OCI-M1 (cell line): ENCODE measurements around the gene DNM3.

Experiments used
- DNase-seq: peaks from one replicate; lab custom pipeline; 2025; lab: John Stamatoyannopoulos, UW

The DNM3 gene

DNA sequence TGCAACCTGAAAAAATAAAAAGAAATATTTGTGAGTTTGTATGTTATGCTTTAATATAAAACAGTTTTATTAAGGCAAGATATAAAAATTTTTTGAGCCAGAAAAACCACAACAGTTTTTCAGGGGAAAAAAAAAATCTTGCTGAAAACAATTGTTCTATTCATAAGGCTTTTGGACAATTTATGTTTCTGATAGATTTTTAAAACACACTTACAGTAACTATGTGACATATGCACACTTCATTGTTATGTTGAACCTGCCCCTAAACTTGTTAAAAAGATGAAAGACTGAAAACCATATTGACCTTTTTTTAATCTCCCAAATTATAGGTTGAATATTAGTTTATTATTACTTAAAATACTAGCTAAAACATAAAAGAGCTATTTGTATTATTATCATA lies 299.3 kb downstream of the DNM3 start:
- no peak for DNase-seq

DNA sequence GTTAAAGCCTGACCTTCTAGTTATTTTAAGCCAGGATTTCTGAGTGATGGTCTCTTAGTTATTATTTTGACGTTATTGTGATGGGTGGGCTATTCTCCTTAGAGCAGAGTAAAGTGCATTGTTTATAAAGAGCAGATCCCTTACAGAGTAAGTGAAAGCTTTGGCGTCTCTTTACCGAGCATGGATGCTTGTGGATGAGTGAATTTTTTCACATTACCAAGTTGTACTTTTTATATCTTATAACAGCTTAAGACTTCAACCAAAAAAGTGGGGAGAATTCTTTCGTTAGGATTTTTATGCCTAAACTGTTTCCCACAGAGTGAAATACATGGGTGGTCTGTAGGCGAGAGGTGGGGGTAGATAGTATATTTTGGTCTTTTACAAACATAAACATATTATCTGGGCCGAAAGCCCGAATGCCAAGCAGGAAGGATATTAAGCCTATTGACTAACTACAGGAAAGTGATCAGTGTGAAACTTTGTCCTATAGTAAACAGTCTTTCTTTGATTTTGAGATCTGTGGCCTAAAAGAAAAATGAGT lies 300.1 kb downstream of the DNM3 start:
- no peak for DNase-seq

DNA sequence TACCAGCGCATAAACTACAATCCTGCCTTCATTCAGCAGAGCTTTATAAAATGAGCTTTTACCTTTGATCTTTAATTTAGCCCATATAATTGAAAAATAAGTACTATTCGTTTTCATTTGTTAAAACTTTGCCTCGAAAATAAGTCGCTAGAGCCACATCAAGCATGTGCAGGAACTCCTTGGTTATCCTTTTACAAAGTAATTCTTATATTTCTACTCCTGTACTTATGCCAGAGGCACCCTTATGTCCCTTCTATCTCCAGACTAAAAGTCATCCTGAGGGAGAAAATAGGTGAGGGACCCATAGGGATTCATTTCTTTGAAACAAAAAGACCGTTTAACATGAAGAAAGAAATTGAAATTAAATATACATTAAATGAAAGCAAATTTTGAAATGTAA lies 301.0 kb downstream of the DNM3 start:
- DNase-seq: peak; percentile 28

DNA sequence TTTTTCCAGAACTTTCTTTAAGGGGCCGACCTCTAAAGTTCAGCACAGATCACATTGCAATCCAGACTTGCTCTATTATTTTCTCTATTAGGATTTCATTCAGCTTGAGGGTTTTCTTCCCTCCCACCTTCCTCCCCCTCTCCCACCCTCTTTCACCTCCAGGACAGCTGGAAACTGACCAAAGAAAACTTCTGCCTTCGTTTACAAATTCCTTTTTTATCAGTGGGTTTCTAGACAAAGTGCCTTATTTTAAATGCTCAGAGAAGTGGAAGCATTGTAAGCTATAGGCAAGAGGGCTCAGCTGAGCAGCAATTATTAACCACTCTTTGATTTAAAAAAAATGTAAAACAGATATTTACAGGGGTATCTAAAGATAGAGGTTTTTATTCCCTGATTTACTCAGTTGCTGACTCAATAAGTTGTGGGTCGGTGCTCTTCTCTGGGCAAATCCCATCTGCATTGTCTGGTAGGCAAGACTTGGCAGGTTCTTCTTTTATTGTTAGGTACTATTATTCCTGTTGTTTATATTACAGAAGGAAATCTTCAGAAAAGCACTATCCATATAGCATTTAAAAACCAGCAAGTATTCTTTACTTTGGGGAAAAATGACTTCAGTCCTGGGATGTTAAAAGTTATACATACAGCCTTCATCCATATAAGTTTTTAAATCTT lies 302.2 kb downstream of the DNM3 start:
- no peak for DNase-seq

DNA sequence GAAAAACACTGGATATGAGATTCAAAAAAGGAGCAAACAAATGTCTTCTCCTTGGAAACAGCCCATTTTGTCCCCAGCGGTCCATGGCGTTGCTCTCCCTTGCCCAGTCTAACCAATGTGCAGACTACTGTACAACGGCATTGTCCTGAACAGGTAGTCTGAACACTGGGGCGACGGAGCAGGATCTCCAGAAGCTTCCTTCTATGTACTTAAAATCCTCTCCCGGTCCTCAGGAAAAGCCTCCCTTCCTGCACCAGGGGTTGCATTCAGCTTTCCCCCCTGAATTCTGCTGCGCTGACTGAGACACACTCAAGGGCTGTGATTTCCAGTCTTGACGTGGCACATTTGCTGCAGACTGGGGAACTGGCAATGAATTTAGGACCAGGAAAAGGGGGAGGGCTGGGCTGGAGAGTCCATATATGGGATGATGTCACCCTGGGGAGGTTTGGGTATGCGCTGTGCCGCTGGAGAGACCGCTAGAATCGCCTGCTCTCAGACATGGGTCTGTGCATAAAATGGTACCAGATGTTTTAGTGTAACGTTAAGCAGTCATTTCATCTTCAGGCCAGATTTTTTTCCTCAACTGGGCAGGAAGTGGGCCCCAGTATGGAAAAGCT lies 303.3 kb downstream of the DNM3 start:
- DNase-seq: no peak

DNA sequence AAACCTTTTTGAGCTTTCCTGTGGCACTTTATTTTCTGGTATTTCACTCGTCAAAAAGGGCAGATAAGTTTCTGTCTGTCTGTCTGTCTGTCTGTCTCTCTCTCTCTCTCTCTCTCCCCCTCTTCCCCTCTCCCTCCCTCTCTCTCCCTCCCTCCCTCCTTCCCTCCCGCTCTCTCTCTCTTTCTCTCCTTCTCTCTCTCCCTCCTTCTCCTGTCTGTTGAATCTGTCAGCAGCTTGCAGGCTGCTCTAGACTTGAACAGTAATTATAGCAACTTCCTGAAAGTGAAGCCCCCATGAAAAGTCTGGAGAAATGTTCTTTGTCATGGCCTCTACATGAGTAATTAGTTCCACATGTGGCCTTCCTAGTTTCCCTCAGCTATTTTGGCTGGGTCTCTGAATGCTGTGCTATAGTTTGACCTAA lies 303.9 kb downstream of the DNM3 start:
- no peak for DNase-seq

DNA sequence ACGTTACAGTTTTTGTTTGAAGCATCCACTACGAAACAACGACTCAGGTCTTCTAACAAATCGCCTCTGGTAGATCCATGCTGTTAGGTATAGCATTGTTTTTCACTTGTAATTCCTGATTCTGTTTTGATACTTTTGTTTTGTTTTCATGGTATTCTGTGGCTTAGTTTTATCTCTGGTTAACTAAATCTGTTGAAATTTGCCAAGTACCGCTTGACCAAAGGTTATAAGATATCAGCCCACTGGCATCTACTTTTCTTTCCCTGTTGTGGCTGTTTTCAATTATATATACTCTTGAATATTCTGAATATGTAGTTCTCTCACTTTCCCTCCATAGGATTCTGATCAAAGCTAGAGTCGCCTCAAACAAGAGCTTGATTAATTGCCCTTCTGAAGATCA lies 304.4 kb downstream of the DNM3 start:
- no peak for DNase-seq

DNA sequence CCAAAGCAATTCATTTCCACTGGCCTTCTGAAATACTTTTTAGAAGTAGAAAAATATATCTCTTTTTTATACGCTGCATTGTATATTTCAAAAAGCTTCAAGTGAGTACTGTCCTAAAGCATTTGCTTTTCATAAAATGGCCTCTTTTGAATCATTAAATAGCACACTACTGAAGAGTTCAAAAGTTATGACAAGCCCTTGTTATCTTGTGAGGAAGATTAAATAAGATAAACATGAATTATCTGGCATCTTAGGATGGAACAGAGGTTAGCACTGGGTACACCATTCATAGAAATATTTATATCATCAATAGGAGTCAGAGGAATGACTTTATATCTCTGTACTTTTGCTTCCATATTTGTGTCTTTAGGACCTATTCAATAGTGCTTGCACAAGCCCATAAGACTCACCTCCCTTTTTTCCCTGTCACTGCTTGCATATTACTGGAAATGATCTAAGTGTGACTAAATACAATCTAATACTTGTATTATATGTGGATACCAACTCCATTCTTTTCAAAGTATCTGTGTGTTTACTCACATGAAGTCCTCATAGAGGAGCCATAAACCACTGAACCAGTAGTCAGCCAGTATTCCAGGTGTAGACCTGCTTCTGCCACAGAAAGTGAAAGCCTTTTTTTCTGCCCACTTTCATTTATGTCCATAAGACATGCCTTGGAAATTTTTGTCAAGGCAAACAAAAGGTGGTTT lies 305.0 kb downstream of the DNM3 start:
- peak; percentile 14 for DNase-seq

DNA sequence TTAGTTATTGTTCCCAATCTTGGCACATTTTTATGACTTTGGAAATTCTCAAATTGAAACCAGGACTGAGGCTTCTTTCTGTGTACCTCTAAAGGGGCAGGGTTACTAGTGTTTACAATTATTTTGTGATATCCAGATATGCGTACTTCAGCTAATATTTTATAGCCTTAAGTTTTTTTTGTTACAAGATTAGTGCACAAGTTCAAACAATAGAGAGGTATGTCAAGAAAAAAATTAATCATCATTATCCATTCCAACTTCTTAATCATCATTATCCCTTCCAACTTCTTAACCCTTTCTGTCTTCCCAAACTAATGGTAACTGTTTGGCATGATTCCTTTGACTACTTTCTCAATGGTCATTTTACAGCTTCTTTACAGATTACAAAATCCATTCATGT lies 306.2 kb downstream of the DNM3 start:
- DNase-seq: no peak

DNA sequence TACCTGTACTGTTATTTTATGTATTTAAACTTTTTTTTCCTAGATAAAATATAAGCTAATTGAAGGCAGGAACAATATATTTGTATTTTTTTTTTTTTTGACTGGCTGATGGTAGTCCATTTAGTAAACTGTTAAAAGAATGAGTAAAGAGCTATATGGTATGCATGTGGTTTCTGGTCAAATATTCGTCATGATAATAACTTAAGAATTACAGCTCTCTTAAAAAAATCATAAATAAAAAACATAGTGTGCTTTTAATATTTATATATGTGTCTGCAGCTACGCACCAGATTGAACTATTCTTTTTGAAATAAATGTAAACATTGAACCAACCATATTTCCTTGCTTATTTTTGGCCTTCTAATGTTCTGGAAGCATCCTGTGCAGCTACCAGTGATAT lies 306.9 kb downstream of the DNM3 start:
- DNase-seq: no peak

DNA sequence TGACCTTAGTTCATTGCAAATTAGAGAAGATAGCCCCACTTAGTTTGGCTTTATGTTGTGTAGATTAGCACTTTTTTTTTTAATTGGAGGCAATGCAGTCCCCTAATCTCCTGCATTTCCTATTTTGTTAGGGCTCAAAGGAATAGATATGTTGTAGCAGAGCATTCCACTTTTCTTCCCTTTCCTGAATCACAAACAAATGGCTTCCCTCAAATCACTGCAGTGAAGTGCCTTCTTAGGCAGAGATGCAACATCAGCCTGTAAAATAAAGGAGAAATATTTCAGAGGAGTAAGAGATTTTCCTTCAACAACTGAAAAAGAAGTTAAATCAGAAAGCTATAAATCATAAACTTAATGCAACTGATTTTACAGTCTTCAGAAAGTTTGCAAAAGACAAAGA lies 307.4 kb downstream of the DNM3 start:
- no peak for DNase-seq

DNA sequence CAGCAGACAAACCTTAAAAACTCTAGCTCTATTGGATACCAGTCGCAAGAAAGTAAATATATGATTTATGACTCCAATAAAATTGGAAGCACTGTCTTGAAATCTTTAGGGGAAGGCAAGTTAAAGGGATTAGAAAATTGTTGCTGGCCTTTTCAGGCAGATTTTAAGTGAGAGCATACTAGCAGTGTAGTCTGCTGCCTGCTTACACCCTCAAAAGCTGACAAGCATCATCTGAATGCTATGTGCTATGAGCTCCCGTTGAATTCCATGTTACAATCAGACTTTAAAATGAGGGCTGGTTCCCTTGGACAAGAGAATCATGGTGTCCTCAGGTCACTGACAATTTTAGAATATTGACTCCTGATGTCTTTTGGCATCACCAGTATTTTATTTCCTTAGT lies 308.0 kb downstream of the DNM3 start:
- no peak for DNase-seq

DNA sequence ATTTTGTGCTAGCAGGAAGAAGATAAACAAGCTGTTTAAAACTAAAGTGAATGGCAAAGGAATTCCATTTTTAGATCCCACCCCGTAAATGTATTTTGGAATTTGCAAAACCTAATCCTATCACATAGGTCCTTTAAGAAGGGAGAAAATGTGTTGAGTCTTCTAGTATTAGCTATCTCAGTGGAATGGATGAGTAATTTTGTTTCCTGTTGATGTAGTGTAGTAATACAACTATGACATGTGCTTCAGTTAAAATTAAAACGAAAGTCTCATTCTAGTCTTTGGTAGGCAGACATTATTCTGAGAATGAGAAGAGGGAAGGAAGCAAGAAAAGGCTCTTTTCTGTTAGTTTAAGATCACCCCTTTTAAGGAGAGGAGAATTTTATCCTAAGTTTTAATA lies 313.3 kb downstream of the DNM3 start:
- peak; percentile 60 for DNase-seq

DNA sequence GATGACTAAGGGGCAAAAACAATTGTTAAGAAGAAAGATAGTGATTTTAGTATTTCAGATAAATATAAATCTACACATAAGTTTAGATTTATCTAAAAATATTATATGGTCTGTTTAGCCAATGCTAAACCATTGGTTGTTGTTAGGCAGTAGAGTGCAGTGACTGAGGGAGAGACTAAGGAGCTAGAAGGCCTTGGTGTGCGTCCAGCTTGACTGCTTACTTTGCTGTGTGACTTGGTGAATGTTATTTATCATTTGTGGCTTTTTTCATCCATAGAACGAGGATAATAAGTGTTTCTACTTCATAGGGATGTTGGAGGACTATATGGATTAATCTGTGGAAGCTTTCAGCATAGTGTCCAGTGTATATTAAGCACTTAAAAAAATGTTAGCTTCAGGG lies 314.5 kb downstream of the DNM3 start:
- DNase-seq: no peak

DNA sequence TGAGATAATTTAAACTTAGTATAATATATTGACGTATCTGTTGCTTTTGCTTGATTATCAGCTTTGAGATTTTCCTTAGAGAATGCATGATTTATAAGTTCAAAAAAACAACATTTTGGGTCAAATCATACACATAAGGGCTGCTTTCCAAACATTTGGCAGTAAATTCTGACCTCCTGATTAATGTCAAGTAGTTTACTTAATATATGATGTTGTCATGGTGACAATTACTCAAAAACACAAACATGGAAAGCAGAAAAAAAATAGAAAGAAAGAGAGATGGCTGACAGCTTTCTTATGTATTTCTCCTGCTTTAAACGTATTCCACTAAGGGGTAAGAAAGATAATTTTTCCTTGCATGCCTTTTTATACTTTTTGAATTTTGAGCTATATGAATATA lies 320.9 kb downstream of the DNM3 start:
- DNase-seq: no peak

DNA sequence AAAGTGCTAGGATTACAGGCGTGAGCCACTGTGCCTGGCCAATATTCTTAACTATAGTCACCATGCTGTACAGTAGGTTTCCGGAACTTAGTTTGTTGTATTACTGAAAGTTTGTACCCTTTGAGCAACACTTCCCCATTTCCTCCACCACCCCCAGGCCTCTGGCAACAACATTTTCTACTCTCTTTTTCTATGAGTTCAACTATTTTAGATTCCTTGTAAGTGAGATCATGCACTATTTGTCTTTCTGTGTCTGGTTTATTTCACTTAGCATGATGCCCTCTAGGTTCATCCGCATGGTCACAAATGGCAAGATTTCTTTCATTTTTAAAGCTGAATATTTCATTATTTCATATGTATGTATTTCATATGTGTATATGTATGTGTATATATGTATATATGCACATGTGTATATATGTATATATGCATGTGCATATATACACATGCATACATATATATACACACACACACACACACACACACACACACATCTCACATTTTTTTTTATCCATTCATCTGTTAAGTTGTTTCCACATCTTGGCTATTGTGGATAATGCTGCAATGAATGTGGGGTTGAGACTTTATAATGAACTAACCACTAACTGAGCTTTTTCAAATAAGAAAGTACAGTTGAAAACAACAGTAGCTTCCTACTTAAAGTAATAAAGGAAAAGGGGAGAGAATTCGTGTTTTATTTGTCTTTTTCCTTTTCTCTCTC lies 322.4 kb downstream of the DNM3 start:
- no peak for DNase-seq

DNA sequence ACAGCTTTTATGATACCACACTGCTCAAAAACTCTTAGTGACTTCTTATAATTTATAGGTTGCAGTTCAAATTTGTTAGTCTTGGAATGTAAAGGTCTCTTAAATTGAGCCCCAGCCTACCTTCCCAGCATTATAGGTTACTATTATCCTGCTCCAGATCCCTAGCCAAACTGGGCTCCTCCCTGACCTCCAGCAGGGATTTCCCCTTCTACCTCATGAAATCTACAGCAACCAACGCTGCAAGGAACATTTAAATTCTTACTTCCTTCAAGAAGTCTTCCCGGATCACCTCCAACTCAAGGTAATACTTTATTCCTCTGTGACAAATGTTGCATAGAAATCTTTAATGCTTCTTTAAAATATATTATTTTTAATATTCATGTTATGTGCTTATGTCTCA lies 324.1 kb downstream of the DNM3 start:
- no peak for DNase-seq

DNA sequence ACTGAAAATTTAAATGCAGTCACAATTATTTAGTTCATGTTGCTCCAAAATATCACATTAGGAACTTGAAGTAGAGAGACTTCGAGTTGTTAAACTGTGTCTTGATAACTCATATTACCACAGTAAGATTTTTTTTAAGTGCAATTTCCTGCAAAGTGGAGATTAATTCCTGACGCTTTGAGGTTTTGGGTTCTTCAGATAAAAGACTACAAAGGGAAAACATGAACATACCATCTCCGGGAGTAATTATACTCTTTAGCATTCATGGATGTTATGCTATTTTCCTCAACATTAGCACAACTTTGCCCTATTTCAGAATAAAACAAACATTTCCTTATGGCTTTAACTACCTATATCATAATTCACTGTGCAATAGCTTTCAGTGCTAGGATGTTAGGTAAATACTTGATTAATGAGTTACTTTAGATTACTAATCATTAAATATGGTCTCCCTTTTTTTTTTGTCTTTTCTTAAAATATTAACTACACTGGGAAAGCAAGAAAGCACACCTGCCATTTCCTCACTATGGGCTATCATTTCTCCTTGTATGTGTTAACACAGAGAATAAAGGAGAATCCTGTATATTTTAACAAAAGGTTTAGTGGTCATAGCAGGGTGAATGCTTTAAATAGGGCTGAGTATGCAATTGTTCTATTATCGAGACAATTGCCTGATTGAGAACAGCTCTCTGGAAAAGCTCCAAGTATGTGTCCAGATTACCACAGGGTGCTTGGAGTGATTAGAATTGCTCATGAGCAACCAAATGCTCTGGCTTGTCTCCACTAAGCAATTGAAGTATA lies 326.7 kb downstream of the DNM3 start:
- DNase-seq: peak; percentile 44

DNA sequence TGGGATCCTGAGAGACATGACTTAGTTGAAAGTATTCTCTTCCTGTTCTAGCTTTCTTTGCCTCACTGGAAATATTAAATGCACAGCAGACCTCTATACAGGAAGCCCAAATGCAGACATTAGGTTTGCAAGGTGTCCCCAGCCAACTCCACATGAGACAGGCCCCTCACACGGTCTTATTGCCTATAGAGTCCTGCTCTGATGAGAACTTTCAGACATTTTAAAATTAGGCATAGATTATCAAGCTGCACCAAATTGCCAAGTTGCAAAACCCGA lies 327.2 kb downstream of the DNM3 start:
- DNase-seq: no peak

DNA sequence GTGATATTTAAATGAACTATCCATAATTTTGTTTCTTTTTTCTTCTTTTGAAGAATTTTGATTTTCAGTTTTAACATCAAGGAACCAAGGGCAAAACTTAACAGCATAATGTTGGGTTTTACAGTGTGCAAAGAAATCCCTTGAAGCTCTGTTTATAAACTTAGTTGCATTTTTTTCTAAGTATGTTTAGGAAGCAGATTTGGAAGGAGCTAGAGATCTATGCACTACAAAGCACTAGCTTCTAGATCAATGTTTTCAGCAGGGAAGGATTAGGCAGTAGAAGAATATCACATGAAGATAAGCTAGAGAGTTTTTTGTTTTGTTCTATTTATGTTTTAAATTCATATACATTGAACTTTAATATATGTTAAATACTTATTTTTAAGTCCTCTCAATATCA lies 328.5 kb downstream of the DNM3 start:
- no peak for DNase-seq

DNA sequence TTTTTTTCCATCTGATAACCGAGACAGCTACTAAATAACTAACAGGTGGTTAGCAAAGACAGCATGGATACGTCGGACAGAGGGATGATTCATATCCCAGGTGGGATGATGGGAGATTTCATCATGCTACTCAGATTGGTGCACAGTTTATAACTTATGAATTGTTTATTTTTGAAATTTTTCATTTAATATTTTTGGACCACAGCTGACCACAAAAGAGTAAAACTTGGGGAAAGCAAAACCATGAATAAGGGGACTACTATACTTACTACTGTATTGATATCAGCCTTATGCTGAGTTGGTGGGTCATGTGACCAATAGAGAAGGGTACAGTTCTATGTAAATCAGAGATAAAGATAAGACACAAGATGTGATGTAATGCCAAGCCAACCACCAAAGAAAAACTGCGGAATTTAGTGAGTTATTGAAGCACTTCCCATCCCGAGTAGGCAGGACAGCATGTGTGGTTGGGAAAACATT lies 331.1 kb downstream of the DNM3 start:
- peak; percentile 74 for DNase-seq

DNA sequence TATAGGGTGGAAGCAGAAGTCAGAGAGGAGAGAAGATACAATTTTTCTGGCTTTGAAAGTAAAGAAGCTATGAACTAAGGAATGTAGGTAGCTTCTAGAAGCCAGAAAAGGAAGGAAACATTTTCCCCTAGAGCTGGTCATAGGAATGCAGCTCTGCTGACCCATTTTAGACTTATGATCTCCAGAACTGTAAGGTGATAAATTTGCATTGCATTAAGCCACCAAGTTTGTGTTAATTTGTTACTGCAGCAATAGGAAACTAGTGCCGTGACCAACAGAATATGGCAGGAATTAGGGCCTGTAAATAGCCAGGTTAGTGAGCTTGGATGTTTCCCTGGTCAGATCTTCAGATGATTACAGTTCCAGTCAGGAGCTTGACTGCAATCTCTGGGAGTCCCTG lies 334.9 kb downstream of the DNM3 start:
- no peak for DNase-seq
